GM12872 (cell line): ENCODE data around the gene TRAP1.

Experiments
- TF ChIP-seq, protein P1 (sequence below): IDR thresholded peaks from 3 replicates; pipeline ENCODE4 v1.5.1; 2011; ENCODE audit warnings: low read depth, mild to moderate bottlenecking, low read length, moderate library complexity; ENCODE audit not compliant: insufficient read depth

Gene TRAP1

DNA sequence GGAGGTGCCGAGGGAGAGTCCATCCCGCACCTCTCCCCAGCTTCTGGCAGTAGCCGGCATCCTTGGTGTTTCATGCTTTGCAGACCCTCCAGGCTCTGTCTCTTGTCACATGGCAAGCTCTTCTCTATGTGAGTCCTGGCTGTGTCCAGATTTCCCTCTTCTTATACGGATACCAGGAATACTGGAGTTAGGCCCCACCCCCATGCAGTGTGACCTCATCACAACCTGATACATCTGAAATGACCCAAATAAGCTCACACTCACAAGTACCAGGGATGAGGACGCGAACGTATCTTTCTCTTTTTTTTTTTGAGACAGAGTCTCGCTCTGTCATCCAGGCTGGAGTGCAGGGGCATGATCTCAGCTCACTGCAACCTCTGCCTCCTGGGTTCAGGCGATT, 23.3 kb downstream of the TRAP1 start:
- TF ChIP-seq, protein P1, sequence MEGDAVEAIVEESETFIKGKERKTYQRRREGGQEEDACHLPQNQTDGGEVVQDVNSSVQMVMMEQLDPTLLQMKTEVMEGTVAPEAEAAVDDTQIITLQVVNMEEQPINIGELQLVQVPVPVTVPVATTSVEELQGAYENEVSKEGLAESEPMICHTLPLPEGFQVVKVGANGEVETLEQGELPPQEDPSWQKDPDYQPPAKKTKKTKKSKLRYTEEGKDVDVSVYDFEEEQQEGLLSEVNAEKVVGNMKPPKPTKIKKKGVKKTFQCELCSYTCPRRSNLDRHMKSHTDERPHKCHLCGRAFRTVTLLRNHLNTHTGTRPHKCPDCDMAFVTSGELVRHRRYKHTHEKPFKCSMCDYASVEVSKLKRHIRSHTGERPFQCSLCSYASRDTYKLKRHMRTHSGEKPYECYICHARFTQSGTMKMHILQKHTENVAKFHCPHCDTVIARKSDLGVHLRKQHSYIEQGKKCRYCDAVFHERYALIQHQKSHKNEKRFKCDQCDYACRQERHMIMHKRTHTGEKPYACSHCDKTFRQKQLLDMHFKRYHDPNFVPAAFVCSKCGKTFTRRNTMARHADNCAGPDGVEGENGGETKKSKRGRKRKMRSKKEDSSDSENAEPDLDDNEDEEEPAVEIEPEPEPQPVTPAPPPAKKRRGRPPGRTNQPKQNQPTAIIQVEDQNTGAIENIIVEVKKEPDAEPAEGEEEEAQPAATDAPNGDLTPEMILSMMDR = no peak

DNA sequence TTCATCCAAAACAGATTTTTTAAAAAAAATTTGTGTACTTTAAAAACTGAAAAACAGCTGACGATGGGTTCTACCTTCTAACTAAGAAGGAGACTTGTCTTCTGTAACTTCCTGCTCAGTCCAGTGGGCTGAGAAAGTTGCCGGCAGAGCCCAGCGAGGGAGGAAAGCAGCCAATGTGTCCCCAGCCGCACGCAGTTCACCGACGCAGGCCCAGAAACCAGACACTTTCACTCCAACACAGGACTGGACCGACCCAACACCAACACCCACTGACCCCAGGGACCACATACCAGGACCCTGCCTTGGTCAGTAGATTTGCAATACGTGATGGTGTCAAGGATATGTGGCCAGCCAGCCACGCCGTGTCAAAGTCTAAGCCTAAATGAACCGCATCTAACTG, 25.6 kb downstream of the TRAP1 start:
- TF ChIP-seq, protein P1 = no peak

DNA sequence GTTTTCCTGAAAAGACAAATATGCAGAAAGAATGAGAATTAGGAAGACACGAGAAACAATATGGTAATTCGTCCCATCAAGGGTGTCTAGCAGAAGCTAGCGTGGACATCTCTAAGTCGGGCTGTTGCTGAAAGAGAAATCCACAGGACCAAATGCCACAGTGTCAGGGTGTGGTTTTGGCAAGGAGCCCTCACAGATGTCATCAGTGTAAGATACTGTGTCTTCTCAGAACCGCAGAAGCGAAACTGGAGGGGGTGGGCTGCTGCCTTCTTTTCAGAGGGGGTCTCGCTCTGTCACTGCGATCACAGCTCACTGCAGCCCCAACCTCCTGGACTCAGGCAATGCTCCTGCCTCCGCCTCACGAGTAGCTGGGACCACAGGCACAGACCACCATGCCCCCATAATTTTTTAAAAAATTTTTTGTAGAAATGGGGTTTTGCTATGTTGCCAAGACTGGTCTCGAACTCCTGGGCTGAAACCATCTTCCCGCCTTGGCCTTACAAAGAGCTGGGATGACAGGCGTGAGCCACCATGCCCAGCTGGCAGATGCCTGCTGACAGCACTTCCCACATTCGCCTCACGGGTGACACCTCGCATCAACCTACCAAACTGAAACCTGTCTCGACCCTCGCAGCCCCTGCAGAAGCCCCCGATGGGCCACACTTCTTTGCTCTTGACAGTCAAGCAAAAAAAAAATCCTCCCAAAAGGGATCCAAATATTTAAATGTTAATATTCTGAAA, 26.2 kb downstream of the TRAP1 start:
- TF ChIP-seq, protein P1 = no peak

DNA sequence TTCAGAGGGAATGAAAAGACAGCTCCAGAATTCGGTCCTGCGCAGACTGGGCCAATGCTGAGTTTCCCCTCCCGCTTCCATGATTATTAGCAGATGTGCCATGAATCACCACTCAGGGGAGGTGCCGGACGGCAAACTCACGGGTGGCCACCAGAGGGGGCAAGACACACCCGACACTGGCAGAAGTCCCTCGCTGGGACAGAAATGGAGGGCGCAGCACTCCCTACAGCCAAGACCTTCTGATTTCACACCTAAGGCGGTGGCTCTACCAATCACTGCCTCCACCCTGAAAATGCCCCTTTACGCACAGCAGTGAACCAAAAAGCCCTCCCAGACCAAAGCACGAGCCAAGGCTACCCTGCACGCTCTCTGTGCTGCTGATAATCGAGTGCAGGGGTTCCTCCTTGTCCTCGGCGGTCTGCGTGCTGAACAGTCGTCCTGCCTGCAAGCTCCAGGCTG, 26.8 kb downstream of the TRAP1 start:
- TF ChIP-seq, protein P1 = peak; percentile 95

DNA sequence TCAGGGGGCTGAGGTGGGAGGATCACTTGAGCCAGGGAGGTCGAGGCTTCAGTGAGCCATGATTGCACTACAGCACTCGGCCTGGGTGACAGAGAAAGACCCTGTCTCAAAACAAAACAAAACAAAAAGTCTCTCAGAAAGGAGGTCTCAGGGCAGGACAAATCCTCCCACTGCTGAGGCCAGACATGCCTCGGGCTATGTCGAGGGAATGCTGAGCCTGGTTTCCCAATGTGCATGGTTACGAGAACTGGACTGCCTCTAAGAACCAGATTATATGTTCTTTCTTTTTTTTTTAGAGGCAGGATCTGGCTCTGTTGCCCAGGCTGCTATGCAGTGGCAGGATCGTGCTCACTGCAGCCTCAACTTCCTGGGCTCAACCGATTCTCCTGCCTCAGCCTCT, 27.6 kb downstream of the TRAP1 start:
- TF ChIP-seq, protein P1 = no peak

DNA sequence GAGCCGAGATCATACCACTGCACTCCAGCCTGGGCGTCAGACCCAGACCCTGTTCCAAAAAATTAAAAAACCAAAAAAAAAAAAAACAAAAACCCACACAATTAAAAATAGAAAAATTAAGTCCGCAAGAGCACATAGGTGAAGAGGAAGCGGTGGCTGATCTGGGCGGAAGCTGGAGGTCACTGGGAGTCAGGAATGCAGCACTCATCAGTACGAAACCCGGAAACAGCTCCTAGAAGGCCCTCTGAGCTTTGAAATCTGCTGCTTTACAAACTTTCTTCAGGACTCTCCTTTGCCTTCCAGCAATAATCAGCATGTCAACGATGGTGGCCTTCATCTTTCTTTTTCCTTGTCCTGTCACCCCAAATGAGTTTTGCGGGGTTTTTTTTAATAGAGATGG, 29.5 kb downstream of the TRAP1 start:
- TF ChIP-seq, protein P1 = no peak

DNA sequence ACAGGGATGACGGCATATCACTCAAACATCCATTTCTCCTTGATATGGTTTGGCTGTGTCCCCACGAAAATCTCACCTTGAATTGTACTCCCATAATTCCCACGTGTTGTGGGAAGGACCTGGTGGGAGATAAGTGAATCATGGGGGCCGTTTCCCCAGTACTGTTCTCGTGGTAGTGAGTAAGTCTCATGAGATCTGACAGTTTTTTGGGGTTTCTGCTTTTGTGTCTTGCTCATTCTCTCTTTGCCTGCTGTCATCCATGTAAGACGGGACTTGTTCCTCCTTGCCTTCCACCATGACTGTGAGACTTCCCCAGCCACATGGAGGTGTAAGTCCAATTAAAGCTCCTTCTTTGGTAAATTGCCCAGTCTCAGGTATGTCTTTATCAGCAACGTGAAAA, 30.3 kb downstream of the TRAP1 start:
- TF ChIP-seq, protein P1 = no peak
